GM12878 (cell line): ENCODE measurements around the gene C6orf62. TPM values are rescaled to one million over a fixed set of nuclear protein-coding genes. Genes with fewer than 3 reads are reported as not detected.
A peak's percentile ranks its signal among the peaks of the same experiment; 100 is the strongest.

Source experiments
- ATF7 ChIP-seq: fragments of 450-650 bp; IDR thresholded peaks from 2 replicates; pipeline ENCODE4 v1.6.1; 2016; ENCODE audit warnings: low read depth, mild to moderate bottlenecking
- BACH1 ChIP-seq: fragments of 450-650 bp; IDR thresholded peaks from 2 replicates; pipeline ENCODE4 v1.6.1; 2017; ENCODE audit warnings: mild to moderate bottlenecking, borderline replicate concordance
- BCL3 ChIP-seq: IDR thresholded peaks from 2 replicates; pipeline ENCODE4 v1.6.1; 2011; ENCODE audit warnings: borderline replicate concordance, low read depth, mild to moderate bottlenecking, moderate library complexity, low read length; ENCODE audit not compliant: insufficient read depth, poor library complexity, severe bottlenecking
- BHLHE40 ChIP-seq, 2 experiments: fragments of 450-650 bp in 1 of 2; IDR thresholded peaks; 2 replicates each; pipeline ENCODE4 v1.6.1; 2011 to 2017; ENCODE audit warnings: low read depth in 2 of 2, borderline replicate concordance in 1 of 2, improper control_type of control experiment in 1 of 2, low read length in 1 of 2, mild to moderate bottlenecking in 1 of 2
- CHD4 ChIP-seq: fragments of 200-600 bp; sonication (generic); IDR thresholded peaks from 2 replicates; pipeline ENCODE4 v1.6.1; 2016; ENCODE audit warnings: mild to moderate bottlenecking
- CREB1 ChIP-seq: IDR thresholded peaks from 2 replicates; pipeline ENCODE4 v1.6.1; 2012; ENCODE audit warnings: low read depth, mild to moderate bottlenecking, inconsistent platforms
- CREM ChIP-seq: IDR thresholded peaks from 2 replicates; pipeline ENCODE4 v1.6.1; 2014; ENCODE audit warnings: antibody characterized with exemption, low read depth
- CUX1 ChIP-seq: IDR thresholded peaks from 2 replicates; pipeline ENCODE4 v1.6.1; 2012; ENCODE audit warnings: improper control_type of control experiment, low read depth, low read length; ENCODE audit not compliant: insufficient replicate concordance
- FOXM1 ChIP-seq: IDR thresholded peaks from 2 replicates; pipeline ENCODE4 v1.6.1; 2012; ENCODE audit warnings: low read depth, mild to moderate bottlenecking, inconsistent platforms, low read length, moderate library complexity
- HDGF ChIP-seq: fragments of 450-650 bp; IDR thresholded peaks from 2 replicates; pipeline ENCODE4 v1.6.1; 2016; ENCODE audit warnings: antibody characterized with exemption
- MYB ChIP-seq: fragments of 150-350 bp; IDR thresholded peaks from 2 replicates; pipeline ENCODE4 v1.6.1; 2014; ENCODE audit warnings: mild to moderate bottlenecking, low read depth, low read length, borderline replicate concordance
- NR2C2 ChIP-seq: IDR thresholded peaks from 2 replicates; pipeline ENCODE4 v1.6.1; 2011; ENCODE audit warnings: borderline replicate concordance, low read depth; ENCODE audit not compliant: control insufficient read depth, insufficient read length
- PAX8 ChIP-seq: fragments of 450-650 bp; IDR thresholded peaks from 2 replicates; pipeline ENCODE4 v1.6.1; 2017; ENCODE audit warnings: mild to moderate bottlenecking, moderate library complexity
- PKNOX1 ChIP-seq: fragments of 450-650 bp; IDR thresholded peaks from 2 replicates; pipeline ENCODE4 v1.6.1; 2016; ENCODE audit warnings: mild to moderate bottlenecking
- POLR2AphosphoS2 ChIP-seq: IDR thresholded peaks from 2 replicates; pipeline ENCODE4 v1.6.1; 2011; ENCODE audit warnings: low read depth, mild to moderate bottlenecking, low read length, improper control_type of control experiment, moderate library complexity
- RUNX3 ChIP-seq: IDR thresholded peaks from 2 replicates; pipeline ENCODE4 v1.6.1; 2012; ENCODE audit warnings: low read length, inconsistent platforms
- TARDBP ChIP-seq: IDR thresholded peaks from 2 replicates; pipeline ENCODE4 v1.6.1; 2016; ENCODE audit warnings: borderline replicate concordance
- TCF12 ChIP-seq: IDR thresholded peaks from 2 replicates; pipeline ENCODE4 v1.6.1; 2011; ENCODE audit warnings: low read depth, mild to moderate bottlenecking, low read length
- WRNIP1 ChIP-seq: IDR thresholded peaks from 2 replicates; pipeline ENCODE4 v1.6.1; 2011; ENCODE audit warnings: low read depth, low read length, improper control_type of control experiment, borderline replicate concordance
- YY1 ChIP-seq: IDR thresholded peaks from 2 replicates; pipeline ENCODE4 v1.6.1; 2011; ENCODE audit warnings: low read depth, mild to moderate bottlenecking, low read length
- polyA plus RNA-seq, 11 experiments: library from polyadenylated mRNA; depleted of rRNA in 4 of 11; unstranded in 6 of 11; stranded (reverse) in 5 of 11; fragments of >200 nt; fragmentation: Nextera tagmentation in 4 of 11; fragmentation: Illumina TruSeq in 1 of 11; extraction: Ambion mirVana in 4 of 11; extraction: Trizol in 1 of 11; gene quantifications; 1 replicate in 1 of 11; 2 replicates in 10 of 11; pipeline versions ENCODE4 v1.2.1 to v1.2.3, GENCODE V29; 2011 to 2016; ENCODE audit warnings: inconsistent platforms in 2 of 11, missing spikeins in 2 of 11, low read depth in 1 of 11
- total RNA-seq, 4 experiments: library from RNA; depleted of rRNA in 3 of 4; stranded (reverse); fragments of >200 nt in 3 of 4; fragmentation: Illumina TruSeq in 1 of 4; extraction: Trizol in 1 of 4; gene quantifications; 2 replicates each; pipeline versions ENCODE4 v1.2.1 to v1.2.3, GENCODE V29; 2013 to 2021

The C6orf62 gene
- total and polyA plus RNA-seq, 10 of the 15 experiments (the other 5 are each of a cell fraction or from before 2014, with no cell fraction given): 55.6 to 565 (median 126) TPM

GRCh38 chr6:24743265-24743943 is 24.4 kb upstream of the C6orf62 start (continued):
- TF ChIP-seq RUNX3 (peak; percentile 14; the same call in 1 of the 2 replicates), PAX8 (no peak), MYB (no peak), CUX1 (no peak), PKNOX1 (peak; percentile 26; the same call in 1 of the 2 replicates), NR2C2 (no peak), ATF7 (peak; percentile 34; the same call in 1 of the 2 replicates), TCF12 (no peak), CREB1 (peak; percentile 3; the same call in 1 of the 2 replicates), WRNIP1 (no peak), CREM (peak; percentile 10; the same call in 1 of the 2 replicates), TARDBP (no peak), POLR2AphosphoS2 (no peak), CHD4 (no peak), BHLHE40 (IDR thresholded peaks at IDR 0.05; ENCODE audit: borderline replicate concordance in 1 of 2, low read depth in 2 of 2, low read length in 1 of 2) (0 out of 4 replicates have a peak, but pooled peaks of 1 of the 2 experiments have one; percentile 23), HDGF (no peak), FOXM1 (peak; percentile 80), BACH1 (no peak; the same call in 1 of the 2 replicates), BCL3 (peak; percentile 1), YY1 (peak; percentile 91)
